Measurements from ENCODE around the gene NAGPA. TPM values are rescaled to one million over a fixed set of nuclear protein-coding genes. Genes with fewer than 3 reads are reported as not detected.
A peak's percentile ranks its signal among the peaks of the same experiment; 100 is the strongest.

NAGPA gene
- total and polyA plus RNA-seq, 2 of the 13 experiments (the other 11 are each of a cell fraction or from before 2014, with no cell fraction given), result 27.1 to 60.3 TPM

DNA sequence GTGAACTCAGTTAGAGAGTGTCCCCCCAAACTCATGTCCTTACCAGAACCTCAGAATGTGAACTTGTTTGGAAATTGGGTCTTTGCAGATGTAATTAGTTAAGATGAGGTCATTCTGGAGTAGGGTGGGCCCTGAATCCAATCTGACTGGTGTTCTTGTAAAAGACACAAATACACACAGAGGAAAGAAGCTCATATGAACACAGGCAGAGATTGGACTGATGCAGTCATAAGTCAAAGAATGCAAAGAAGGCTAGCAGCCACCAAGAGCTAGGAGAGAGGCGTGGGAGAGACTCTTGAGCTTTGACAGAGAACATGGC is 2.1 kb upstream of the NAGPA start (continued):
- TF ChIP-seq ATF7 (IDR thresholded peaks at IDR 0.05) (peak; percentile 69), ATF7 (CRISPR knock-in tag; IDR thresholded peaks at IDR 0.05) (no peak), YEATS4 (CRISPR knock-in tag; IDR thresholded peaks at IDR 0.05; ENCODE audit: borderline replicate concordance) (peak; percentile 16; the same call in 1 of the 2 replicates), EHMT2 (IDR thresholded peaks at IDR 0.05; ENCODE audit: borderline replicate concordance, low read depth, low read length) (no peak), XBP1 (CRISPR knock-in tag; IDR thresholded peaks at IDR 0.05) (no peak), ZSCAN31 (CRISPR knock-in tag; IDR thresholded peaks at IDR 0.05; ENCODE audit: low read depth) (no peak), GATAD2A (CRISPR knock-in tag; IDR thresholded peaks at IDR 0.05) (no peak), ZNF274 (CRISPR knock-in tag; IDR thresholded peaks at IDR 0.05) (0 out of 2 replicates have a peak, but pooled peaks have one; percentile 5)
- TF ChIP-seq, protein P1, sequence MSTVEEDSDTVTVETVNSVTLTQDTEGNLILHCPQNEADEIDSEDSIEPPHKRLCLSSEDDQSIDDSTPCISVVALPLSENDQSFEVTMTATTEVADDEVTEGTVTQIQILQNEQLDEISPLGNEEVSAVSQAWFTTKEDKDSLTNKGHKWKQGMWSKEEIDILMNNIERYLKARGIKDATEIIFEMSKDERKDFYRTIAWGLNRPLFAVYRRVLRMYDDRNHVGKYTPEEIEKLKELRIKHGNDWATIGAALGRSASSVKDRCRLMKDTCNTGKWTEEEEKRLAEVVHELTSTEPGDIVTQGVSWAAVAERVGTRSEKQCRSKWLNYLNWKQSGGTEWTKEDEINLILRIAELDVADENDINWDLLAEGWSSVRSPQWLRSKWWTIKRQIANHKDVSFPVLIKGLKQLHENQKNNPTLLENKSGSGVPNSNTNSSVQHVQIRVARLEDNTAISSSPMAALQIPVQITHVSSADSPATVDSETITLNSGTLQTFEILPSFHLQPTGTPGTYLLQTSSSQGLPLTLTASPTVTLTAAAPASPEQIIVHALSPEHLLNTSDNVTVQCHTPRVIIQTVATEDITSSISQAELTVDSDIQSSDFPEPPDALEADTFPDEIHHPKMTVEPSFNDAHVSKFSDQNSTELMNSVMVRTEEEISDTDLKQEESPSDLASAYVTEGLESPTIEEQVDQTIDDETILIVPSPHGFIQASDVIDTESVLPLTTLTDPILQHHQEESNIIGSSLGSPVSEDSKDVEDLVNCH (CRISPR knock-in tag; IDR thresholded peaks at IDR 0.05), result no peak

DNA sequence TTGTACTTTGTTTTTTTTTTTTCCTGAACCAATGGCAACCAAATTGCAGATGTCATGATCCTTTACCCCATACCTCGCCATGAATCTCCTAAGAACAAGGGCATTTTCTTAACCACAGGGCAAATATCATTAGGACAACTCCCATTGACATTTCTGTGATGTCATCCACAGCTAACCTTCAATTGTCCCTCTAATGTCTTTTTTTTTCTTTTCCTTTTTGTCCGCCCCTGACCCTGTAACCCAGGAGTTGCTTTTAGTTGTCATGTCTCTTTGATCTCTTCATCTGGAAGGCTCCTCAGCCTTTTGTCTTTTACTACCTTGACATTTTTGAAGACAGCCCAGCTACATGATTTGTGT is 410 bp upstream of the NAGPA start:
- ATAC-seq, result no peak
- TF ChIP-seq PAF1 (CRISPR knock-in tag; IDR thresholded peaks at IDR 0.05) (no peak), SNAPC2 (CRISPR knock-in tag; IDR thresholded peaks at IDR 0.05) (0 out of 2 replicates have a peak, but pooled peaks have one; percentile 2), TCF12 (IDR thresholded peaks at IDR 0.05) (no peak), TCF12 (CRISPR knock-in tag; IDR thresholded peaks at IDR 0.05) (0 out of 2 replicates have a peak, but pooled peaks have one; percentile 23), ZMYM2 (CRISPR knock-in tag; IDR thresholded peaks at IDR 0.05) (no peak), ZNF510 (CRISPR knock-in tag; IDR thresholded peaks at IDR 0.05; ENCODE audit: low read depth) (peak; percentile 3; the same call in 1 of the 2 replicates), CCDC6 (CRISPR knock-in tag; IDR thresholded peaks at IDR 0.05) (no peak), ZNF749 (CRISPR knock-in tag; IDR thresholded peaks at IDR 0.05; ENCODE audit: borderline replicate concordance) (0 out of 2 replicates have a peak, but pooled peaks have one; percentile 1), ZNF713 (CRISPR knock-in tag; IDR thresholded peaks at IDR 0.05) (no peak)

More for the DNA sequence above, 410 bp upstream of the NAGPA start:
- Histone ChIP-seq H3K79me2 (ENCODE audit: insufficient read depth, low read length) (peaks cover 14% of the 10 kb centered on the region), H3K27me3 (ENCODE audit: control insufficient read depth in 1 of 2, insufficient read depth in 2 of 2, low read length in 2 of 2) (no peaks in the 10 kb centered on the region; a peak in 1 of 5 replicates), H3K4me3 (replicated peaks in 1 of 3; ENCODE audit: insufficient read depth in 1 of 3, low read depth in 2 of 3, low read length in 3 of 3) (peak overlapping the region; percentile 77 to 91 (median 78)), H3K9ac (ENCODE audit: insufficient read depth, low read depth, low read length) (peak overlapping the region; percentile 94), H3K9me3 (ENCODE audit: low read length) (no peaks in the 10 kb centered on the region), H4K20me1 (ENCODE audit: insufficient read depth, low read length) (no peaks in the 10 kb centered on the region), H3K4me2 (ENCODE audit: low read depth, low read length) (peak overlapping the region; percentile 94), H2AFZ (ENCODE audit: low read length) (no peak overlapping the region), H3K36me3 (replicated peaks in 1 of 2; ENCODE audit: control insufficient read depth in 1 of 2, insufficient read depth in 2 of 2, low read length in 2 of 2) (peaks cover 8 to 20% of the 10 kb centered on the region in 2 experiments; a peak in 4 of 5 replicates), H3K27ac (ENCODE audit: extremely low read length, insufficient read depth, low read length) (peak overlapping the region; percentile 98), H3K4me1 (ENCODE audit: insufficient read depth, low read length) (peaks cover 52% of the 10 kb centered on the region)
- ChIA-PET POLR2A (interaction anchor here (0.6 to 4.4 kb wide), 16 partner anchors 9 to 265 kb away, joined by 3 to 27 read pairs (median 4); partner anchors contain the start of genes ALG1, C16orf89, EEF2KMT and PPL), CTCF (ENCODE audit: low intra/inter-chr PET ratio, low total read pairs) (no interaction called here)
- in situ Hi-C loops (cut with HindIII; ENCODE audit: extremely low pct_ligation_motif_present, low pct_unique_long_range_greater_than_20kb) (no loop called here), intact Hi-C loops (cut with micrococcal nuclease; ENCODE audit: unreplicated experiment) (loop anchor here (2.0 kb wide), 1 partner anchor 63 kb away; the partner anchor contains the start of gene EEF2KMT)
- BruUV-seq (replicated peaks), result TSS peak; percentile 81
- DNase-seq (ENCODE audit: low spot score) (no peak), FAIRE-seq (no peak)
- 10% methylated on average over 2 of the region's 2 CpGs for WGBS (ENCODE audit: low lambda C conversion rate)

All from HepG2 (cell line).